GM18517 (cell line): ENCODE data around the gene SELENON.

ENCODE experiments used
- ATAC-seq: cut with Tn5 transposase; IDR thresholded peaks from one replicate; pipeline ENCODE4 v1.9.1; 2021; ENCODE audit warnings: mild to moderate bottlenecking, moderate library complexity; ENCODE audit not compliant: unreplicated experiment

Gene SELENON

GRCh38 chr1:25770541-25771220 lies 29.3 kb upstream of the SELENON start:
- ATAC-seq = no peak

- ATAC-seq = no peak
Measured at GRCh38 chr1:25771221-25772114, 28.5 kb upstream of the SELENON start.

DNA sequence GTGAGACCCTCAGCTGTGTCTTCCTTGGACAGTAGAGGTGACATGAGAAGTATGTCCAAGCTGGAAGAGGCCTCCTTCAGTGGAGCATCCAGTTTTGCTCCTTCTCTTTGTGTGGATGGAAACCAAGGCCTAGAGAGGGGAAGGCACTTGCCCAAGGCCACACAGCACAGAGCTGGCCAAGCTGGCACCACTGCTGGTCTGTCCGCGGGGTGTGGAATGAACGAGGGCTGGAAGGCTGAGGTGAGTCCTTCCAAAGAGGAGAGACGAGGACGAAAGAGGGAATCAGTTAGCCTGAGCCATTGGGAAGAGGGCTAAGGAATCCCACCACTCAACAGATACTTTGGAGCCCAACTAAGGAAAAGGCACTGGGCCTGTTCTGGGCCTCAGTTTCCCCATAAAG lies 27.8 kb upstream of the SELENON start:
- no peak for ATAC-seq

GRCh38 chr1:25772692-25773245 lies 27.2 kb upstream of the SELENON start:
- no peak for ATAC-seq

DNA sequence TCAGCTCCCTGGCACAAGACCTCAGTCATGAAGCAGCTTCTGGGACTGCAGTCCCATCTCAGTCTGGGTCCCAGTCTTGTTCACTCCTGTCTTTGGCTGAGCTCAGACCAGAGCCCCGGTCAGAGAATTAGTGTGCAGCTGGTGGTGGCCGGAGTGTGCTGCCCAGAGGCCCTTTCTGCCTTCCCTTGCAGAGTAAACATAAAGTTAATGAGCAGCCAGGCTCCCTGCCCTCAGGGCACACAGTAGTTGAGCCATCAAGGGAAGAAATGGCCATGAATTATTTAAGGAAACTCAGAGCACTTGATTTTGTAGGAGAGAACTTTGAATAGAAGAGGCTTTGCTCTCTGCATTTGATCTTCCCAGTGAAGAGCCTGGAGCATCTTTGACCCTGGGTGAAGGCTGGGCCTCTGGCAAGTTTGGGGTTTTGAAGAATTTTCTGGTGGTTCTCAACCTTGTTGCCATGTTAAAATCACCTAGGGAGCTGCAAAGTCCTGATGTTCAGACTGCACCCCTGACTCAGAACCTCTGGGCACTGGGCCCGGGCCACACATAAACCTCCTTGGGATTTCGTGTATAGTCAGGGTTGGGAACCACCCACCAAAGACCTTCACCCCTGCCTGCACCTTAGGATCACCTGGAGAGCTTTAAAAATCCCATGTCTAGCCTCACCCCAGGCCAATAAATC lies 26.4 kb upstream of the SELENON start:
- ATAC-seq = no peak

DNA sequence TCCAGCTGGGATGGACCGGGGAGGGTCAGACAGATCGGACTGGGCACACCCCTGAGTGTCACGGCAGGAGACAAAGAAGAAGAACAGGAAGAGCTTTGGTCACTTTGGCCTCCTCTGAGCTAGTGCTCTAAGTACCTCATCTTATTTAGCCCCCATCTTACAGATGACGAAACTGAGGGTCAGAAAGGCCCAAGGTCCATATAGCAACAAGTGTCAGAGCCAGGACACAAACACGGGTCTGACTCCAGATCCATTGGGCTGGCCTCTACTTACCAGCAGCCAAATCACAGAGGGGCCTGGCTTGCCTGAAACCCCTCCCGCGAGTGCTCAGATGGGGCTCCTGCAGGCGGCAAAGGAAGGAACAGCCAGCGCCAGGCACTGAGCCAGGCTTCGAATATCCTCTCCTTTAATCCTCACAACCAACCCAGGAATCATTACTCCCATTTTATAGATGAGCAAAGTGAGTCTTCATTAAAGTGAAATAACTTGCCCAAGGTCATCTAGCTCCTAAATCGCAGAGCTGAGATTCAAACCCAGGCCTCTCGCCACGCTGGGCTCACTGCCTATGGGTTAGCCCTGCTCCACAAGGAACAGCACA lies 25.7 kb upstream of the SELENON start:
- ATAC-seq = no peak

- no peak for ATAC-seq
Measured at GRCh38 chr1:25774921-25775771, 24.8 kb upstream of the SELENON start.

DNA sequence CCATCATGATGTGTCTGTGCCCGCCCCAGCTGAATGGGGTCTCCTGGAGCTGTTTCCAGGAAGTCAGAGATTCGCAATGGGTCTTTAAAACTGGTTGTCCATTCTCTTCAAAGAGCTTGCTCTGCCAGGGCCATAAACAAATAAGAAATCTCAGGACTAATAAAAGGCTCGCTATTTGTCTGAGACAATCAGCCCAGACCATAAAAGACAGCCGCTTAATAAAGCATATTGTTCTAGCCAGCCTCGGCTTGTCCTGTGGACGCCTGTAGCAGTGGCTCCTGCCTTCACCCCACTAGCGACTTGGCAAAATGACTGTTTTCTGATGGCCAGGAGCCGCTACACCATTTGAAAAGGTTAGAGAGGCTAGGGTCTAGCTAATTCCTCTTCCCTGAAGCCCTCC lies 20.6 kb upstream of the SELENON start:
- ATAC-seq = no peak

DNA sequence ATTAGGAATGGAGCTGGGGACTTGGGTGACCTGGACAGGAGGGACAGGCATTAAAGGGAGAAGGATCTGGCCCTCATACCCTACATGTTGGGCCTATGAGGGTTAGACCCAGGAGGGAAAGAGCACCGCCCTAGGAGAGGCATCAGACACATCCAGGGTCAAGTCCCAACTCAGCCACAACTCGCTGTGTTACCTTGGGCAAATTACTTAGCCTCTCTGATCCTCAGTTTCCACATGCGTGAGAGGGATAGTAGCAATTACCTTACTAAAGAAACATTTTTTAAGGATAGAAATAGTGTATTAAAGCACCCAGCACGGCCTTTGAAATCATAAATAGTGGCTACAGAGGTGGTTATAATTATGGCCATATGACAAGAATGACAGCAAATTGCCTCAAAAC lies 20.1 kb upstream of the SELENON start:
- no peak for ATAC-seq

GRCh38 chr1:25780318-25781129 lies 19.5 kb upstream of the SELENON start:
- ATAC-seq = no peak

GRCh38 chr1:25781130-25781433 lies 18.9 kb upstream of the SELENON start:
- ATAC-seq = no peak

GRCh38 chr1:25782608-25783201 lies 17.3 kb upstream of the SELENON start:
- no peak for ATAC-seq

GRCh38 chr1:25784575-25785051 lies 15.4 kb upstream of the SELENON start:
- ATAC-seq = no peak

- ATAC-seq = no peak
Measured at GRCh38 chr1:25785333-25786067, 14.5 kb upstream of the SELENON start.

DNA sequence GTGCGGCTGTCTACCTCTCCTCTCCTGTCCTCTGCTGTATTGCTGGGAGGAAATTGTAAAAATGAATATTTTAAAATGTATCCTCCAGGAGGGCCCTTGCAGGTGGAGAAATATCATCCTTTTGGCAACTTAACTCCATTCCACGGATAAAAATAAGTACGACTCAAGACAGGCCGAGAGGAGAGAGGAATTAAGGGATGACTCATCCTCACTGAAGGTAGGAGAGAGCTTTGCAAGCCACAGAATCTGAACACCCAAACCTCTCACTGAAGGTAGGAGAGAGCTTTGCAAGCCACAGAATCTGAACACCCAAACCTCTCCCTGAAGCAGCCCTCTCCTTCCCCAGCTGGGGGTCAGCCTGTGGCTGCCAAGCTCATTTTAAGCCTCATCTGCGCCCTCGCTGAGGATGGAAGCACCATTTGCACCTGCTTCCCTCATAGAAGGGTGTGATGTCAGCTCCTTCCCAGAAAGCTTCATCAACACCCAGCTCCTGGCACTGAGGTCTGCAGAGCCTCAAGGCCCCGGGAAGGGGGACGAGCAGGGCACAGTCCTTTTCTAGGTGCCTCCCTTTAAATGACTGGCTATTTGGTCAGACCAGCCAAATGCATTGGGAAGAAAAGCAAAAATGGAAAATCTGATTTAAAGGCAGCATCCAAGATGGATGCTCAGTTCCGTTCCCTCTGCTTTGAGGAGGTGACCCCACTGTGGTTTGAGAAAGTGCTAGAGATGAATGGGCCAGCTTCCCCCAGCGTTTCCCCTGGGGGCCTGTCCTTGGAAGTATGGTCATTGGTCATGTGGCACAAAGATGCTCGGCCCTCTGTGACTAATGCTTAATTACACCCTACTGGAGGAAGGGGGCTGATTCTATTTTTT lies 12.9 kb upstream of the SELENON start:
- no peak for ATAC-seq

- ATAC-seq = no peak
Measured at GRCh38 chr1:25787760-25788166, 12.2 kb upstream of the SELENON start.

DNA sequence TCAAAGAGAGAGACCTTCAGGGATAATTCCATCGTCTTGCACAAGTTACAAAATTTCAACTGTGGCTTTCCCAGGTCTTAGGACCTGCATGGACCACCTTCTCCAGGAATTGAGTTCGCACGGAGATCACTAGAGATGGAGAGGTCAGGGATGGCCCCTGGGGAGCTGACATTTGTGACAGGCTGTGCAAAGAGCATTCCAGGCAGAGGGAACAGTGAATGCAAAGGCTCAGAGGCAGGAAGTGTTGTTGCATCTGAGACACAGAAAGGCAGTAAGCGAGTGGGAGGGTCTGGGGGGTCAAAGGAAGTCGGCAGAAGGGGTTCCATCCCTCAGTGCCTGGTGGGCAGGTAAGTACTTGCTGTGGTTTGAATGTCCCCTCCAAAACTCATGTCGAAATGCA lies 9.5 kb upstream of the SELENON start:
- no peak for ATAC-seq
